NCI-H128 (cell line): ENCODE measurements around the gene RUSC2.
"Not testable (repeated sequence)": the region's sequence is repeated elsewhere in the genome, so short reads cannot be mapped to it uniquely, and the experiment has no call there.

Experiments used
- DNase-seq: peaks from one replicate; lab custom pipeline; 2025; ENCODE audit not compliant: unreplicated experiment; lab: John Stamatoyannopoulos, UW

The RUSC2 gene

GRCh38 chr9:35490155-35490909, 421 bp downstream of the RUSC2 start:
- peak; percentile 7 for DNase-seq

GRCh38 chr9:35490910-35491465, 1.1 kb downstream of the RUSC2 start:
- DNase-seq: no peak

GRCh38 chr9:35493119-35493518, 3.2 kb downstream of the RUSC2 start:
- DNase-seq: not testable (repeated sequence)

GRCh38 chr9:35495984-35496383, 6.1 kb downstream of the RUSC2 start:
- DNase-seq: no peak

GRCh38 chr9:35498245-35498644, 8.3 kb downstream of the RUSC2 start:
- not testable (repeated sequence) for DNase-seq

- DNase-seq: no peak
Measured at GRCh38 chr9:35499029-35499700, 9.3 kb downstream of the RUSC2 start.

- no peak for DNase-seq
Measured at GRCh38 chr9:35499701-35500030, 9.8 kb downstream of the RUSC2 start.

GRCh38 chr9:35500130-35500748, 10.3 kb downstream of the RUSC2 start:
- no peak for DNase-seq

- DNase-seq: no peak
Measured at GRCh38 chr9:35501946-35502345, 12.0 kb downstream of the RUSC2 start.

GRCh38 chr9:35506359-35506758, 16.4 kb downstream of the RUSC2 start:
- no peak for DNase-seq

GRCh38 chr9:35508069-35508468, 18.2 kb downstream of the RUSC2 start:
- DNase-seq: no peak

- DNase-seq: no peak
Measured at GRCh38 chr9:35510383-35510753, 20.5 kb downstream of the RUSC2 start.

- no peak for DNase-seq
Measured at GRCh38 chr9:35510754-35511428, 21.0 kb downstream of the RUSC2 start.

GRCh38 chr9:35511453-35511852, 21.5 kb downstream of the RUSC2 start:
- DNase-seq: no peak

GRCh38 chr9:35515766-35516165, 25.9 kb downstream of the RUSC2 start:
- no peak for DNase-seq

- no peak for DNase-seq
Measured at GRCh38 chr9:35516479-35516878, 26.6 kb downstream of the RUSC2 start.

- DNase-seq: no peak
Measured at GRCh38 chr9:35517131-35517530, 27.2 kb downstream of the RUSC2 start.

GRCh38 chr9:35517552-35518224, 27.8 kb downstream of the RUSC2 start:
- DNase-seq: no peak

- DNase-seq: no peak
Measured at GRCh38 chr9:35518225-35518821, 28.4 kb downstream of the RUSC2 start.

- DNase-seq: no peak
Measured at GRCh38 chr9:35518981-35519679, 29.2 kb downstream of the RUSC2 start.
